OCI-LY1 (cell line): Measurements from ENCODE around the gene ESPN.
"Not testable (repeated sequence)": the region's sequence is repeated elsewhere in the genome, so short reads cannot be mapped to it uniquely, and the experiment has no call there.

ENCODE experiments used
- H2AFZ ChIP-seq: fragments of 200-600 bp; sonication (generic), shearing (Covaris generic); 2 replicates; pipeline ENCODE4 v1.6.0; 2014; ENCODE audit warnings: antibody characterized with exemption, mild to moderate bottlenecking, low read length
- H3F3A ChIP-seq: fragments of 200-600 bp; sonication (generic), shearing (Covaris generic); 2 replicates; pipeline ENCODE4 v1.6.0; 2014; ENCODE audit warnings: mild to moderate bottlenecking, antibody characterized with exemption, low read length, moderate library complexity; ENCODE audit not compliant: insufficient read depth
- H3K27ac ChIP-seq: fragments of 200-600 bp; sonication (generic); 2 replicates; pipeline ENCODE4 v1.5.1; 2014; ENCODE audit warnings: low read length, mixed run types, mild to moderate bottlenecking, low read depth; ENCODE audit not compliant: poor library complexity, severe bottlenecking
- H3K27me3 ChIP-seq: fragments of 200-600 bp; sonication (generic); 2 replicates; pipeline ENCODE4 v1.6.0; 2014; ENCODE audit warnings: antibody characterized with exemption, mild to moderate bottlenecking, low read length, moderate library complexity; ENCODE audit not compliant: insufficient read depth
- H3K36me3 ChIP-seq: fragments of 200-600 bp; sonication (generic); 2 replicates; pipeline ENCODE4 v1.6.1; 2014; ENCODE audit warnings: mild to moderate bottlenecking, antibody characterized with exemption, low read length, moderate library complexity, mixed read lengths; ENCODE audit not compliant: insufficient read depth
- H3K4me1 ChIP-seq: fragments of 200-600 bp; sonication (generic); 2 replicates; pipeline ENCODE4 v1.5.1; 2014; ENCODE audit warnings: mild to moderate bottlenecking, low read length, moderate library complexity; ENCODE audit not compliant: insufficient read depth, severe bottlenecking
- H3K4me2 ChIP-seq: fragments of 200-600 bp; sonication (generic), shearing (Covaris generic); 2 replicates; pipeline ENCODE4 v1.6.1; 2014; ENCODE audit warnings: low read length
- H3K4me3 ChIP-seq: fragments of 200-600 bp; sonication (generic); 2 replicates; pipeline ENCODE4 v1.5.1; 2014; ENCODE audit warnings: low read length, low read depth, mild to moderate bottlenecking, mixed read lengths; ENCODE audit not compliant: poor library complexity, severe bottlenecking
- H3K79me2 ChIP-seq: fragments of 200-600 bp; shearing (Covaris generic); 2 replicates; pipeline ENCODE4 v1.6.1; 2016; ENCODE audit warnings: mixed run types, low read length, mixed read lengths; ENCODE audit not compliant: insufficient read depth
- H3K9ac ChIP-seq: fragments of 200-600 bp; sonication (generic), shearing (Covaris generic); 2 replicates; pipeline ENCODE4 v1.6.1; 2014; ENCODE audit warnings: mild to moderate bottlenecking, low read length, mixed read lengths
- H3K9me2 ChIP-seq: fragments of 200-600 bp; sonication (generic), shearing (Covaris generic); 2 replicates; pipeline ENCODE4 v1.6.1; 2014; ENCODE audit warnings: low read depth, mild to moderate bottlenecking, low read length, mixed read lengths
- H3K9me3 ChIP-seq: fragments of 200-600 bp; shearing (Covaris generic); 2 replicates; pipeline ENCODE4 v1.6.1; 2014; ENCODE audit warnings: low read length, mixed read lengths
- H4K20me1 ChIP-seq: fragments of 200-600 bp; sonication (generic), shearing (Covaris generic); 2 replicates; pipeline ENCODE4 v1.6.0; 2016; ENCODE audit warnings: mild to moderate bottlenecking, low read length; ENCODE audit not compliant: insufficient read depth
- CTCF ChIP-seq: fragments of 200-600 bp; sonication (generic), shearing (Covaris generic); IDR thresholded peaks from 2 replicates; pipeline ENCODE4 v1.5.1; 2017; ENCODE audit warnings: mild to moderate bottlenecking, antibody characterized with exemption, low read length, moderate library complexity, mixed read lengths
- EZH2 ChIP-seq: fragments of 200-600 bp; sonication (generic), shearing (Covaris generic); IDR thresholded peaks from 2 replicates; pipeline ENCODE4 v1.8.0; 2017; ENCODE audit warnings: borderline replicate concordance, mixed run types, mild to moderate bottlenecking, antibody characterized with exemption, low read length, moderate library complexity, mixed read lengths

The ESPN gene

GRCh38 chr1:6431645-6432579, 7.3 kb downstream of the ESPN start:
- H3K9me3 ChIP-seq, H4K20me1 ChIP-seq, H3K4me1 ChIP-seq, H3K9ac ChIP-seq, H3K9me2 ChIP-seq, H3K27ac ChIP-seq, H3K36me3 ChIP-seq, H3F3A ChIP-seq, H2AFZ ChIP-seq, H3K79me2 ChIP-seq, H3K4me2 ChIP-seq, H3K4me3 ChIP-seq: not testable (repeated sequence)
- H3K27me3 ChIP-seq = peaks cover 13% of the 10 kb centered on the region; the same call in 1 of the 2 replicates

- TF ChIP-seq EZH2 (no peak), CTCF (no peak)
These were observed 9.6 kb downstream of the ESPN start for GRCh38 chr1:6434186-6434585.

GRCh38 chr1:6435129-6435528, 10.6 kb downstream of the ESPN start:
- H3K4me3 ChIP-seq = no peak overlapping the region
- H3K36me3 ChIP-seq = no peaks in the 10 kb centered on the region
- H2AFZ ChIP-seq = no peak overlapping the region
- no peaks in the 10 kb centered on the region for H4K20me1 ChIP-seq
- no peak overlapping the region for H3K27ac ChIP-seq
- no peaks in the 10 kb centered on the region for H3K79me2 ChIP-seq
- no peaks in the 10 kb centered on the region for H3F3A ChIP-seq
- H3K27me3 ChIP-seq = peaks cover 5% of the 10 kb centered on the region; the same call in 1 of the 2 replicates
- H3K9me2 ChIP-seq = no peaks in the 10 kb centered on the region
- no peaks in the 10 kb centered on the region for H3K4me1 ChIP-seq
- H3K9me3 ChIP-seq = no peaks in the 10 kb centered on the region
- no peak overlapping the region for H3K9ac ChIP-seq
- TF ChIP-seq EZH2 = no peak
- no peak for TF ChIP-seq CTCF
- no peak overlapping the region for H3K4me2 ChIP-seq

More at GRCh38 chr1:6434186-6434585, 9.6 kb downstream of the ESPN start:
- H4K20me1 ChIP-seq = no peaks in the 10 kb centered on the region
- H3K9ac ChIP-seq = no peak overlapping the region
- no peaks in the 10 kb centered on the region for H3K9me2 ChIP-seq
- no peak overlapping the region for H3K4me3 ChIP-seq
- no peaks in the 10 kb centered on the region for H3K79me2 ChIP-seq
- H3K4me2 ChIP-seq = no peak overlapping the region
- H3K4me1 ChIP-seq = no peaks in the 10 kb centered on the region
- H3F3A ChIP-seq = no peaks in the 10 kb centered on the region
- H3K27me3 ChIP-seq = peaks cover 5% of the 10 kb centered on the region; the same call in 1 of the 2 replicates
- H3K27ac ChIP-seq = no peak overlapping the region
- H3K36me3 ChIP-seq = no peaks in the 10 kb centered on the region
- no peaks in the 10 kb centered on the region for H3K9me3 ChIP-seq
- H2AFZ ChIP-seq = no peak overlapping the region
